Mesenchymal stem cell (in vitro differentiated cells and primary cell): ENCODE results near the gene SPINK14. TPM values are rescaled to one million over a fixed set of nuclear protein-coding genes. Genes with fewer than 3 reads are reported as not detected.

Experiments used
- small RNA-seq: library from polyadenylated mRNA; stranded (forward); fragments of <200 nt; extraction: miRNeasy Mini kit (QIAGEN cat#:217004); gene quantifications from one replicate; pipeline ENCODE3, GENCODE V24; 2013; ENCODE audit warnings: low read depth

The SPINK14 gene

Small RNAs within 50 kb of the gene (small RNA-seq; reads per million reads assigned to genes)
- not detected for gene HMGN1P16
